Endodermal cell (in vitro differentiated cells): ENCODE results near the gene CUL4A. TPM values are rescaled to one million over a fixed set of nuclear protein-coding genes. Genes with fewer than 3 reads are reported as not detected.
A peak's percentile ranks its signal among the peaks of the same experiment; 100 is the strongest.

ENCODE experiments used
- DNase-seq: peaks from one replicate; pipeline ENCODE4 v3.0.0-alpha.2; 2017
- H3K27ac ChIP-seq: 2 replicates; pipeline ENCODE4 v1.5.1; 2013; ENCODE audit warnings: mild to moderate bottlenecking, low read depth, low read length, moderate library complexity
- H3K27me3 ChIP-seq: 2 replicates; pipeline ENCODE4 v1.6.1; 2013; ENCODE audit warnings: mild to moderate bottlenecking, low read length, moderate library complexity; ENCODE audit not compliant: insufficient read depth, control insufficient read depth, poor library complexity, severe bottlenecking
- H3K36me3 ChIP-seq: 2 replicates; pipeline ENCODE4 v1.7.0; 2013; ENCODE audit warnings: mild to moderate bottlenecking, low read length, moderate library complexity; ENCODE audit not compliant: control insufficient read depth, insufficient read depth
- H3K4me1 ChIP-seq: one replicate; pipeline ENCODE4 v1.7.0; 2013; ENCODE audit warnings: low read length; ENCODE audit not compliant: control insufficient read depth, insufficient read depth
- H3K4me3 ChIP-seq: 2 replicates; pipeline ENCODE4 v1.5.1; 2013; ENCODE audit warnings: mild to moderate bottlenecking, low read length, moderate library complexity
- H3K9ac ChIP-seq: 2 replicates; pipeline ENCODE4 v1.6.1; 2013; ENCODE audit warnings: mild to moderate bottlenecking, low read length, moderate library complexity; ENCODE audit not compliant: poor library complexity, severe bottlenecking; ENCODE audit errors: extremely low read depth
- H3K9me3 ChIP-seq: 2 replicates; pipeline ENCODE4 v1.6.1; 2013; ENCODE audit warnings: mild to moderate bottlenecking, low read length, moderate library complexity; ENCODE audit not compliant: control insufficient read depth
- H3K27ac Mint-ChIP-seq: 2 replicates; pipeline ENCODE4 v1.8.0; 2020; ENCODE audit warnings: mixed read lengths
- H3K27me3 Mint-ChIP-seq: 2 replicates; pipeline ENCODE4 v1.8.0; 2021; ENCODE audit warnings: mild to moderate bottlenecking, mixed read lengths; ENCODE audit not compliant: insufficient read depth
- H3K36me3 Mint-ChIP-seq: 2 replicates; pipeline ENCODE4 v1.8.0; 2020; ENCODE audit warnings: low read depth, mixed read lengths
- H3K4me1 Mint-ChIP-seq: 2 replicates; pipeline ENCODE4 v1.8.0; 2020; ENCODE audit warnings: mixed read lengths
- H3K4me3 Mint-ChIP-seq: 2 replicates; pipeline ENCODE4 v1.8.0; 2020; ENCODE audit warnings: mild to moderate bottlenecking, moderate library complexity, mixed read lengths
- H3K9me3 Mint-ChIP-seq: 2 replicates; pipeline ENCODE4 v1.8.0; 2020; ENCODE audit warnings: mild to moderate bottlenecking, mixed read lengths
- WGBS, 2 experiments: methylation state at CpG; one replicate each; pipeline versions ENCODE4 v1.1.5 to v1.1.7; 2013; ENCODE audit warnings: missing lambda C conversion rate in 2 of 2, mixed read lengths in 1 of 2; ENCODE audit not compliant: insufficient coverage in 1 of 2, insufficient read length in 1 of 2; 5-methylcytosine and 5-hydroxymethylcytosine counted together
- total RNA-seq, 2 donors: library from RNA; stranded (reverse); fragmentation: NEBNext Ultra II Directional in 1 of 2; extraction: Animal tissue kit (Norgen Biotek cat#: 25700) in 1 of 2; gene quantifications; 2 replicates in 1 of 2; 3 replicates in 1 of 2; pipeline ENCODE4 v1.2.1, GENCODE V29; 2021
- TF ChIP-seq, protein P1 (sequence below): fragments of 200-600 bp; sonication (generic); conservative IDR thresholded peaks from 2 replicates; pipeline ENCODE4 v1.5.0; 2021; ENCODE audit warnings: antibody characterized with exemption, mild to moderate bottlenecking

CUL4A gene
- total RNA-seq, 2 donors from 2014 or later: 92.9 to 99.4 TPM

DNA sequence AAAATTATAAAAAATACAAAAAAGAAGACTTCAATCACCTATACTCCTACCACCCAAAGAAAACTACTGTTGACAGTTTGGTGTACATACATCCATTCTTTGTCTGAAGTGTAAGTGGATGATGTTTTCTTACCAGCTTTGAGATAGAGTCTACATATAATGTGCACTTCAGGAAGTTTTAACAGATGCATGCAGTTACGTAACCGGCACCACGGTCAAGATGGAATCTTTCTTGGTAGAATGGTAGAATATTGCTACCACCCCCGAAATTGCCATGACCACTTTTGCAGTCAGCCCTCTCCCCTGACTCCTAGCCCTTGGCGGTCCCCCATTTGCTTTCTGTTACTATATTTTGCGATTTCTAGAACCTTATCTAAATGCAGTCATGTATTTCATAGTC, 1.4 kb downstream of the CUL4A start:
- Histone ChIP-seq H3K4me1 (no peaks in the 10 kb centered on the region), H3K9ac (peak overlapping the region; percentile 70), H3K4me3 (peak overlapping the region; percentile 93), H3K27ac (no peak overlapping the region), H3K27me3 (no peaks in the 10 kb centered on the region), H3K36me3 (peaks cover 41% of the 10 kb centered on the region), H3K9me3 (no peaks in the 10 kb centered on the region)
- no peaks in the 10 kb centered on the region for H3K27me3 Mint-ChIP-seq
- TF ChIP-seq, protein P1, sequence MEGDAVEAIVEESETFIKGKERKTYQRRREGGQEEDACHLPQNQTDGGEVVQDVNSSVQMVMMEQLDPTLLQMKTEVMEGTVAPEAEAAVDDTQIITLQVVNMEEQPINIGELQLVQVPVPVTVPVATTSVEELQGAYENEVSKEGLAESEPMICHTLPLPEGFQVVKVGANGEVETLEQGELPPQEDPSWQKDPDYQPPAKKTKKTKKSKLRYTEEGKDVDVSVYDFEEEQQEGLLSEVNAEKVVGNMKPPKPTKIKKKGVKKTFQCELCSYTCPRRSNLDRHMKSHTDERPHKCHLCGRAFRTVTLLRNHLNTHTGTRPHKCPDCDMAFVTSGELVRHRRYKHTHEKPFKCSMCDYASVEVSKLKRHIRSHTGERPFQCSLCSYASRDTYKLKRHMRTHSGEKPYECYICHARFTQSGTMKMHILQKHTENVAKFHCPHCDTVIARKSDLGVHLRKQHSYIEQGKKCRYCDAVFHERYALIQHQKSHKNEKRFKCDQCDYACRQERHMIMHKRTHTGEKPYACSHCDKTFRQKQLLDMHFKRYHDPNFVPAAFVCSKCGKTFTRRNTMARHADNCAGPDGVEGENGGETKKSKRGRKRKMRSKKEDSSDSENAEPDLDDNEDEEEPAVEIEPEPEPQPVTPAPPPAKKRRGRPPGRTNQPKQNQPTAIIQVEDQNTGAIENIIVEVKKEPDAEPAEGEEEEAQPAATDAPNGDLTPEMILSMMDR: no peak
- 89 to 100% methylated on average over 6 of the region's 6 CpGs for WGBS, 2 experiments
- no peak for DNase-seq
- H3K27ac Mint-ChIP-seq: no peak overlapping the region
- peaks cover 39% of the 10 kb centered on the region for H3K36me3 Mint-ChIP-seq
- no peaks in the 10 kb centered on the region for H3K9me3 Mint-ChIP-seq
- peak overlapping the region; percentile 84 for H3K4me3 Mint-ChIP-seq
- H3K4me1 Mint-ChIP-seq: peaks cover 36% of the 10 kb centered on the region

DNA sequence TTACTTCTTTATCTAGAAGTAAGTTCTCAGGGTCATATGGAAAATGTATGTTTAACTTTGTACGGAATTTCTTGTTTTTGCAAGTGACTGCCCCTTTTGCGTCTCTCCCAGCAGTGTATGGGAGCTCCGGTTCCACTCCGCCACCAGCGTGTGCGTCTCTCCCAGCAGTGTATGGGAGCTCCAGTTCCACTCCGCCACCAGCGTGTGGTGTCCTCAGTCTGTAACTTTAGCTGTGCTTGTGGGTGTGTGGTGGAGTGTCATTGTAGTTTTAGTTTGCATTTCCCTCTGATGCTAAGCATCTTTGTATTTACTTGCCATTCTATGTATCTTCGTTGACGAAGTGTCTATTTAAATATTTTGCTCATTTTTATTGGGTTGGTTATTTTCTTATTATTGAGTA, 2.4 kb downstream of the CUL4A start:
- Histone ChIP-seq H3K27ac (no peak overlapping the region), H3K36me3 (peaks cover 32% of the 10 kb centered on the region), H3K4me1 (peaks cover 8% of the 10 kb centered on the region), H3K9me3 (no peaks in the 10 kb centered on the region), H3K4me3 (peak overlapping the region; percentile 93), H3K27me3 (no peaks in the 10 kb centered on the region), H3K9ac (no peak overlapping the region)
- Mint-ChIP-seq H3K27me3 (no peaks in the 10 kb centered on the region), H3K36me3 (peaks cover 32% of the 10 kb centered on the region), H3K9me3 (no peaks in the 10 kb centered on the region), H3K4me1 (peaks cover 30% of the 10 kb centered on the region), H3K4me3 (peak overlapping the region; percentile 84), H3K27ac (peak overlapping the region; percentile 40)
- DNase-seq: peak; percentile 80
- 96 to 97% methylated on average over 5 to 10 of the region's 10 CpGs for WGBS, 2 experiments
- TF ChIP-seq, protein P1: peak; percentile 71

DNA sequence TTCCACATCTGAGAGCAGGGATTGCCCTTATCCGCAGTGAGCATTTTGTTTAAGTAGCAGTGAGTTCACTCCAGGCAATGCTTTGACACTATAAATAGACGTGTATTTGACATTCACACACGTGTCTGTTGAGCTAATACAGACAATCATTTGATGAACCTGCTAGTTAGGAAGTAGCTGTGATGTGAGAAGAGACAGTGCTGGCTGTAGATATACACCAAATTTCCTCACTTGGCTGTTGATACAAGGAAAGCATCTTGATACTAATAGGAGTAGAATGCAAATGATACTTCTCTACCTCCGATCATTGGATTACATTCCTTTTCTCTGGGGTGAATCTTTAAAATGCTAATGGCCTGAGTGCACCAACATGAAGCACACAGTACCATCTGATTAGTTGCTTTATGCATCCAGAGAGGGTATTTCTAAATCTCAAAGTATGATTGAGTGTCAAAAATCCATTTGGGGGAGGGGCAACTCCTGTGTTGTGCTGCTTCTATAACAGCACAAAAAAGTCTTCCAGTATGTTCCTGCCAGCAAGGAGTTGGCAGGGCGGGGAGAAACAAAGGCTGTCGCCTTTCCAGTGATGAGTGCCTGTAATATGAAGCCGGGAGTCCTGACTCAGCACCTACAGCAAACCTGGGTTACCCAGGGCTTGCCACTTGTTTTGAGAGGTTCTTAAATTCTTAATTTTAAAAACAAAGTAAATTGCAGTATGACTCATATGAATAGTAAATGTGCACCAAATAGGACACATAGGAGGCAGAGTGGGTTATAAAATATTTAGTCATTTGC, 7.0 kb downstream of the CUL4A start:
- no peaks in the 10 kb centered on the region for H3K9me3 Mint-ChIP-seq
- no peak overlapping the region for H3K9ac ChIP-seq
- H3K4me1 ChIP-seq: peaks cover 8% of the 10 kb centered on the region
- peaks cover 47% of the 10 kb centered on the region for H3K36me3 Mint-ChIP-seq
- no peaks in the 10 kb centered on the region for H3K9me3 ChIP-seq
- H3K4me1 Mint-ChIP-seq: peaks cover 29% of the 10 kb centered on the region
- no peak overlapping the region for H3K4me3 ChIP-seq
- no peak overlapping the region for H3K4me3 Mint-ChIP-seq
- H3K27me3 Mint-ChIP-seq: no peaks in the 10 kb centered on the region
- TF ChIP-seq, protein P1: no peak
- DNase-seq: peak; percentile 74
- H3K27ac Mint-ChIP-seq: no peak overlapping the region
- WGBS, 2 experiments: 50 to 57% methylated on average over 6 to 7 of the region's 7 CpGs
- peak overlapping the region; percentile 69 for H3K27ac ChIP-seq
- peaks cover 61% of the 10 kb centered on the region for H3K36me3 ChIP-seq
- no peaks in the 10 kb centered on the region for H3K27me3 ChIP-seq
